HepG2 (cell line): Measurements from ENCODE around the gene PTGR2. TPM values are rescaled to one million over a fixed set of nuclear protein-coding genes. Genes with fewer than 3 reads are reported as not detected.

Source experiments
- ERF ChIP-seq: IDR thresholded peaks from 2 replicates; pipeline ENCODE4 v1.6.1; 2018; ENCODE audit warnings: missing biosample characterization, missing genetic modification reagents
- FUBP1 ChIP-seq: sonication (generic); formaldehyde crosslinking; IDR thresholded peaks from 2 replicates; pipeline ENCODE4 v1.5.1; 2020; ENCODE audit warnings: missing genetic modification reagents, mild to moderate bottlenecking, borderline replicate concordance
- HMG20A ChIP-seq: IDR thresholded peaks from 2 replicates; pipeline ENCODE4 v1.6.1; 2016; ENCODE audit warnings: borderline replicate concordance
- HOXA5 ChIP-seq: sonication (generic); formaldehyde crosslinking; IDR thresholded peaks from 2 replicates; pipeline ENCODE4 v1.4.0; 2020; ENCODE audit warnings: missing genetic modification reagents
- MAZ ChIP-seq, 2 experiments: sonication (generic) in 1 of 2; formaldehyde crosslinking in 1 of 2; IDR thresholded peaks; 2 replicates each; pipeline versions ENCODE4 v1.5.0 to v1.6.1; 2012 to 2020; ENCODE audit warnings: low read depth in 2 of 2, mild to moderate bottlenecking in 2 of 2, borderline replicate concordance in 1 of 2, improper control_type of control experiment in 1 of 2, low read length in 1 of 2, missing genetic modification reagents in 1 of 2, moderate library complexity in 1 of 2
- NR2F1 ChIP-seq, 2 experiments: fragments of 450-650 bp in 1 of 2; formaldehyde crosslinking in 1 of 2; IDR thresholded peaks; 2 replicates each; pipeline versions ENCODE4 v1.5.0 to v1.6.1; 2016 to 2020; ENCODE audit warnings: mild to moderate bottlenecking in 1 of 2, missing compliant biosample characterization in 1 of 2, missing genetic modification reagents in 1 of 2, moderate library complexity in 1 of 2
- NR3C1 ChIP-seq: sonication (generic); formaldehyde crosslinking; IDR thresholded peaks from 2 replicates; pipeline ENCODE4 v1.4.0; 2020; ENCODE audit warnings: missing genetic modification reagents
- SMYD3 ChIP-seq: sonication (generic); formaldehyde crosslinking; IDR thresholded peaks from 2 replicates; pipeline ENCODE4 v1.8.1; 2023; ENCODE audit warnings: mild to moderate bottlenecking, missing genetic modification reagents
- SNAI1 ChIP-seq: sonication (generic); formaldehyde crosslinking; IDR thresholded peaks from 2 replicates; pipeline ENCODE4 v1.5.0; 2020; ENCODE audit warnings: mild to moderate bottlenecking, missing genetic modification reagents, borderline replicate concordance
- TAF1 ChIP-seq: sonication (generic); formaldehyde crosslinking; IDR thresholded peaks from 2 replicates; pipeline ENCODE4 v1.4.0; 2020; ENCODE audit warnings: missing genetic modification reagents
- ZHX1 ChIP-seq: sonication (generic); formaldehyde crosslinking; IDR thresholded peaks from 2 replicates; pipeline ENCODE4 v1.8.1; 2022; ENCODE audit warnings: low read depth, mild to moderate bottlenecking, missing genetic modification reagents
- ZNF225 ChIP-seq: sonication (generic); formaldehyde crosslinking; IDR thresholded peaks from 2 replicates; pipeline ENCODE4 v1.4.0; 2020; ENCODE audit warnings: mild to moderate bottlenecking, missing genetic modification reagents
- ZNF263 ChIP-seq: sonication (generic); formaldehyde crosslinking; IDR thresholded peaks from 2 replicates; pipeline ENCODE4 v1.4.0; 2020; ENCODE audit warnings: missing genetic modification reagents
- ZNF350 ChIP-seq: sonication (generic); formaldehyde crosslinking; IDR thresholded peaks from 2 replicates; pipeline ENCODE4 v1.4.0; 2020; ENCODE audit warnings: mild to moderate bottlenecking, low read depth, missing genetic modification reagents, borderline replicate concordance
- ZNF432 ChIP-seq: sonication (generic); formaldehyde crosslinking; IDR thresholded peaks from 2 replicates; pipeline ENCODE4 v1.5.0; 2020; ENCODE audit warnings: missing genetic modification reagents, mild to moderate bottlenecking, borderline replicate concordance
- ZNF558 ChIP-seq: sonication (generic); formaldehyde crosslinking; IDR thresholded peaks from 2 replicates; pipeline ENCODE4 v1.9.0; 2022; ENCODE audit warnings: mild to moderate bottlenecking, missing genetic modification reagents, borderline replicate concordance
- ZNF580 ChIP-seq: IDR thresholded peaks from 2 replicates; pipeline ENCODE4 v1.6.1; 2016; ENCODE audit warnings: low read depth, borderline replicate concordance
- ZNF766 ChIP-seq: sonication (generic); formaldehyde crosslinking; IDR thresholded peaks from 2 replicates; pipeline ENCODE4 v1.5.0; 2020; ENCODE audit warnings: missing genetic modification reagents, borderline replicate concordance
- polyA plus RNA-seq, 8 experiments: library from polyadenylated mRNA; depleted of rRNA in 3 of 8; stranded (reverse) in 7 of 8; unstranded in 1 of 8; fragments of >200 nt; fragmentation: Illumina TruSeq in 4 of 8; extraction: Trizol in 4 of 8; gene quantifications; 2 replicates each; pipeline versions ENCODE4 v1.2.1 to v1.2.3, GENCODE V29; 2011 to 2016; ENCODE audit warnings: low read depth in 4 of 8, missing spikeins in 1 of 8, mixed read lengths in 1 of 8; ENCODE audit not compliant: insufficient read depth in 1 of 8
- total RNA-seq, 5 experiments: library from RNA; depleted of rRNA; stranded (reverse); fragments of >200 nt; fragmentation: Illumina TruSeq; extraction: Trizol; gene quantifications; 2 replicates each; pipeline ENCODE4 v1.2.3, GENCODE V29; 2016; ENCODE audit warnings: low read depth in 1 of 5
- TF ChIP-seq, protein P1 (sequence below): sonication (generic); formaldehyde crosslinking; IDR thresholded peaks from 2 replicates; pipeline ENCODE4 v1.8.0; 2022; ENCODE audit warnings: low read depth, missing genetic modification reagents
- TF ChIP-seq, protein P2 (sequence below): sonication (generic); formaldehyde crosslinking; IDR thresholded peaks from 2 replicates; pipeline ENCODE4 v1.4.0; 2020; ENCODE audit warnings: missing genetic modification reagents

Gene PTGR2
- total and polyA plus RNA-seq, 2 of the 13 experiments (the other 11 are each of a cell fraction or from before 2014, with no cell fraction given): 3.0 to 4.3 TPM

GRCh38 chr14:73802431-73803188, 49.0 kb upstream of the PTGR2 start (continued):
- TF ChIP-seq NR2F1 (CRISPR knock-in tag; IDR thresholded peaks at IDR 0.05): no peak
- TF ChIP-seq ZNF432 (CRISPR knock-in tag): no peak
- TF ChIP-seq HOXA5 (CRISPR knock-in tag): no peak
- TF ChIP-seq SMYD3 (CRISPR knock-in tag): no peak
- TF ChIP-seq HMG20A (CRISPR knock-in tag): no peak
- TF ChIP-seq ZHX1 (CRISPR knock-in tag): no peak
- TF ChIP-seq, protein P1, sequence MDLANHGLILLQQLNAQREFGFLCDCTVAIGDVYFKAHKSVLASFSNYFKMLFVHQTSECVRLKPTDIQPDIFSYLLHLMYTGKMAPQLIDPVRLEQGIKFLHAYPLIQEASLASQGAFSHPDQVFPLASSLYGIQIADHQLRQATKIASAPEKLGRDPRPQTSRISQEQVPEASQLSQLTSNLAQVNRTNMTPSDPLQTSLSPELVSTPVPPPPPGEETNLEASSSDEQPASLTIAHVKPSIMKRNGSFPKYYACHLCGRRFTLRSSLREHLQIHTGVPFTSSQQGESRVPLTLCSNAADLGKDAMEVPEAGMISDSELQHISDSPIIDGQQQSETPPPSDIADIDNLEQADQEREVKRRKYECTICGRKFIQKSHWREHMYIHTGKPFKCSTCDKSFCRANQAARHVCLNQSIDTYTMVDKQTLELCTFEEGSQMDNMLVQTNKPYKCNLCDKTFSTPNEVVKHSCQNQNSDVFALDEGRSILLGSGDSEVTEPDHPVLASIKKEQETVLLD (CRISPR knock-in tag): no peak
- TF ChIP-seq ZNF263 (CRISPR knock-in tag): peak; percentile 73
- TF ChIP-seq ZNF225 (CRISPR knock-in tag): no peak
- no peak for TF ChIP-seq FUBP1
- no peak for TF ChIP-seq NR3C1
- peak; percentile 60; the same call in 1 of the 2 replicates for TF ChIP-seq ZNF580 (CRISPR knock-in tag)
- no peak for TF ChIP-seq SNAI1
- no peak for TF ChIP-seq MAZ (IDR thresholded peaks at IDR 0.05; ENCODE audit: borderline replicate concordance, low read depth, low read length)
- TF ChIP-seq MAZ (CRISPR knock-in tag; IDR thresholded peaks at IDR 0.05; ENCODE audit: low read depth): no peak
- no peak; the same call in 1 of the 2 replicates for TF ChIP-seq TAF1 (CRISPR knock-in tag)
- TF ChIP-seq ZNF558 (CRISPR knock-in tag): no peak
- TF ChIP-seq, protein P2, sequence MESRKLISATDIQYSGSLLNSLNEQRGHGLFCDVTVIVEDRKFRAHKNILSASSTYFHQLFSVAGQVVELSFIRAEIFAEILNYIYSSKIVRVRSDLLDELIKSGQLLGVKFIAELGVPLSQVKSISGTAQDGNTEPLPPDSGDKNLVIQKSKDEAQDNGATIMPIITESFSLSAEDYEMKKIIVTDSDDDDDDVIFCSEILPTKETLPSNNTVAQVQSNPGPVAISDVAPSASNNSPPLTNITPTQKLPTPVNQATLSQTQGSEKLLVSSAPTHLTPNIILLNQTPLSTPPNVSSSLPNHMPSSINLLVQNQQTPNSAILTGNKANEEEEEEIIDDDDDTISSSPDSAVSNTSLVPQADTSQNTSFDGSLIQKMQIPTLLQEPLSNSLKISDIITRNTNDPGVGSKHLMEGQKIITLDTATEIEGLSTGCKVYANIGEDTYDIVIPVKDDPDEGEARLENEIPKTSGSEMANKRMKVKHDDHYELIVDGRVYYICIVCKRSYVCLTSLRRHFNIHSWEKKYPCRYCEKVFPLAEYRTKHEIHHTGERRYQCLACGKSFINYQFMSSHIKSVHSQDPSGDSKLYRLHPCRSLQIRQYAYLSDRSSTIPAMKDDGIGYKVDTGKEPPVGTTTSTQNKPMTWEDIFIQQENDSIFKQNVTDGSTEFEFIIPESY (CRISPR knock-in tag): no peak
- TF ChIP-seq ZNF766 (CRISPR knock-in tag): no peak
- TF ChIP-seq ERF (CRISPR knock-in tag): peak; percentile 45; the same call in 1 of the 2 replicates
- TF ChIP-seq ZNF350: 0 out of 2 replicates have a peak, but pooled peaks have one; percentile 29
